HG03139 (cell line): ENCODE results near the gene ST3GAL2.

Source experiments
- ATAC-seq: cut with Tn5 transposase; IDR thresholded peaks from one replicate; pipeline ENCODE4 v1.9.1; 2021; ENCODE audit not compliant: unreplicated experiment

Gene ST3GAL2

GRCh38 chr16:70438969-70439862, at the start of gene ST3GAL2:
TSS of gene ST3GAL2 (minus strand) at chr16:70439100. CDS start at chr16:70398530, 40,570 bp downstream.
- peak; percentile 84 for ATAC-seq

- ATAC-seq = no peak
These were observed 46.0 kb upstream of the ST3GAL2 start for GRCh38 chr16:70484867-70485266.

- ATAC-seq = no peak
These were observed 44.5 kb upstream of the ST3GAL2 start for GRCh38 chr16:70483426-70483825.

GRCh38 chr16:70482624-70483023, 43.7 kb upstream of the ST3GAL2 start:
- ATAC-seq = no peak

GRCh38 chr16:70481929-70482536, 43.1 kb upstream of the ST3GAL2 start:
- ATAC-seq = no peak

GRCh38 chr16:70480127-70481105, 41.5 kb upstream of the ST3GAL2 start:
- ATAC-seq = no peak

GRCh38 chr16:70478912-70479341, 40.0 kb upstream of the ST3GAL2 start:
- no peak for ATAC-seq

- ATAC-seq = no peak
These were observed 39.3 kb upstream of the ST3GAL2 start for GRCh38 chr16:70478169-70478568.

- peak; percentile 78 for ATAC-seq
These were observed 37.5 kb upstream of the ST3GAL2 start for GRCh38 chr16:70476272-70477020.

- no peak for ATAC-seq
These were observed 36.4 kb upstream of the ST3GAL2 start for GRCh38 chr16:70475054-70475871.

- ATAC-seq = no peak
These were observed 35.6 kb upstream of the ST3GAL2 start for GRCh38 chr16:70474320-70475053.

- no peak for ATAC-seq
These were observed 34.8 kb upstream of the ST3GAL2 start for GRCh38 chr16:70473446-70474319.

GRCh38 chr16:70472786-70473433, 34.0 kb upstream of the ST3GAL2 start:
- ATAC-seq = no peak

GRCh38 chr16:70470927-70471341, 32.0 kb upstream of the ST3GAL2 start:
- ATAC-seq = no peak

- no peak for ATAC-seq
These were observed 31.4 kb upstream of the ST3GAL2 start for GRCh38 chr16:70470141-70470926.

GRCh38 chr16:70468776-70469525, 30.1 kb upstream of the ST3GAL2 start:
- no peak for ATAC-seq
